ENCODE measurements around the gene TP73. TPM values are rescaled to one million over a fixed set of nuclear protein-coding genes. Genes with fewer than 3 reads are reported as not detected.

Gene TP73
- total RNA-seq, 2 donors from 2014 or later: 5.1 to 15.1 TPM

- intact Hi-C loops (cut with DNase I): no loop called here
- DNase-seq (ENCODE audit: low spot score): no peak
- no peak overlapping the region for H3K4me3 ChIP-seq
- H3K27me3 ChIP-seq (replicated peaks; ENCODE audit: insufficient read depth): no peaks in the 10 kb centered on the region
- WGBS: 86% methylated on average over 12 of the region's 12 CpGs
- no peaks in the 10 kb centered on the region for H3K36me3 ChIP-seq
- no peak overlapping the region for H3K27ac ChIP-seq
- no peak for TF ChIP-seq POLR2A (IDR thresholded peaks at IDR 0.05)
- TF ChIP-seq CTCF (IDR thresholded peaks at IDR 0.05): no peak
- TF ChIP-seq POLR2AphosphoS5 (IDR thresholded peaks at IDR 0.05): no peak
- no peaks in the 10 kb centered on the region for H3K9me3 ChIP-seq
- H3K4me1 ChIP-seq (replicated peaks): peaks cover 4% of the 10 kb centered on the region
Observed at GRCh38 chr1:3743826-3744225, 91.5 kb downstream of the TP73 start.

GRCh38 chr1:3744646-3745045 is 92.3 kb downstream of the TP73 start:
- intact Hi-C loops (cut with DNase I): loop anchor here (5.0 kb wide), 1 partner anchor 48 kb away; no protein-coding TSS in a partner anchor
- Histone ChIP-seq H3K36me3 (no peaks in the 10 kb centered on the region), H3K4me1 (replicated peaks) (peaks cover 4% of the 10 kb centered on the region), H3K9me3 (no peaks in the 10 kb centered on the region), H3K27ac (no peak overlapping the region), H3K27me3 (replicated peaks; ENCODE audit: insufficient read depth) (no peaks in the 10 kb centered on the region), H3K4me3 (no peak overlapping the region)
- DNase-seq (ENCODE audit: low spot score): no peak
- WGBS: 96% methylated on average over 10 of the region's 10 CpGs
- TF ChIP-seq CTCF (IDR thresholded peaks at IDR 0.05) (no peak), POLR2AphosphoS5 (IDR thresholded peaks at IDR 0.05) (no peak), POLR2A (IDR thresholded peaks at IDR 0.05) (no peak)

- H3K27me3 ChIP-seq (replicated peaks; ENCODE audit: insufficient read depth): no peaks in the 10 kb centered on the region
- H3K4me3 ChIP-seq: no peak overlapping the region
- peaks cover 4% of the 10 kb centered on the region for H3K4me1 ChIP-seq (replicated peaks)
- no peak for TF ChIP-seq POLR2A (IDR thresholded peaks at IDR 0.05)
- no peak for TF ChIP-seq POLR2AphosphoS5 (IDR thresholded peaks at IDR 0.05)
- no peak for TF ChIP-seq CTCF (IDR thresholded peaks at IDR 0.05)
- 92% methylated on average over 12 of the region's 12 CpGs for WGBS
- intact Hi-C loops (cut with DNase I): loop anchor here (5.0 kb wide), 1 partner anchor 47 kb away; no protein-coding TSS in a partner anchor
- no peaks in the 10 kb centered on the region for H3K36me3 ChIP-seq
- no peak for DNase-seq (ENCODE audit: low spot score)
- no peaks in the 10 kb centered on the region for H3K9me3 ChIP-seq
- no peak overlapping the region for H3K27ac ChIP-seq
Observed at GRCh38 chr1:3745071-3745470, 92.8 kb downstream of the TP73 start.

- TF ChIP-seq POLR2A (IDR thresholded peaks at IDR 0.05): no peak
- TF ChIP-seq POLR2AphosphoS5 (IDR thresholded peaks at IDR 0.05): no peak
- no peak for TF ChIP-seq CTCF (IDR thresholded peaks at IDR 0.05)
- H3K36me3 ChIP-seq: no peaks in the 10 kb centered on the region
- no peaks in the 10 kb centered on the region for H3K9me3 ChIP-seq
- peaks cover 4% of the 10 kb centered on the region for H3K4me1 ChIP-seq (replicated peaks)
- no peak overlapping the region for H3K27ac ChIP-seq
- no peaks in the 10 kb centered on the region for H3K27me3 ChIP-seq (replicated peaks; ENCODE audit: insufficient read depth)
- no peak overlapping the region for H3K4me3 ChIP-seq
- no peak for DNase-seq (ENCODE audit: low spot score)
- 76% methylated on average over 25 of the region's 25 CpGs for WGBS
- intact Hi-C loops (cut with DNase I): loop anchor here (5.0 kb wide), 1 partner anchor 47 kb away; no protein-coding TSS in a partner anchor
Observed at GRCh38 chr1:3745590-3746381, 93.5 kb downstream of the TP73 start.

GRCh38 chr1:3746389-3746829 is 94.1 kb downstream of the TP73 start:
- H3K4me3 ChIP-seq: peak overlapping the region; percentile 58 to 68
- no peaks in the 10 kb centered on the region for H3K27me3 ChIP-seq (replicated peaks; ENCODE audit: insufficient read depth)
- DNase-seq (ENCODE audit: low spot score): no peak
- no peaks in the 10 kb centered on the region for H3K36me3 ChIP-seq
- H3K4me1 ChIP-seq (replicated peaks): peaks cover 4% of the 10 kb centered on the region
- peak overlapping the region; percentile 64 to 65 for H3K27ac ChIP-seq
- 8% methylated on average over 34 of the region's 35 CpGs for WGBS
- TF ChIP-seq POLR2AphosphoS5 (IDR thresholded peaks at IDR 0.05) (no peak), POLR2A (IDR thresholded peaks at IDR 0.05) (no peak), CTCF (IDR thresholded peaks at IDR 0.05) (no peak)
- H3K9me3 ChIP-seq: no peaks in the 10 kb centered on the region
- intact Hi-C loops (cut with DNase I): loop anchor here (5.0 kb wide), 1 partner anchor 46 kb away; no protein-coding TSS in a partner anchor
